AG09319 (cell line): ENCODE measurements around the gene GPR45.

Experiments used
- DNase-seq: peaks from one replicate; pipeline ENCODE4 v3.0.0-alpha.2; 2010; ENCODE audit warnings: low read depth; ENCODE audit errors: extremely low read depth
- CTCF ChIP-seq: IDR thresholded peaks from 2 replicates; pipeline ENCODE4 v1.5.1; 2011; ENCODE audit warnings: low read depth, mild to moderate bottlenecking, inconsistent platforms, low read length, moderate library complexity

Gene GPR45

GRCh38 chr2:105235388-105236059 is 6.0 kb upstream of the GPR45 start:
- peak; percentile 76 for TF ChIP-seq CTCF
- peak; percentile 56 for DNase-seq

- DNase-seq, result no peak
- no peak for TF ChIP-seq CTCF
Observed at GRCh38 chr2:105236060-105236424, 5.5 kb upstream of the GPR45 start.

GRCh38 chr2:105237045-105237765 is 4.3 kb upstream of the GPR45 start:
- no peak for DNase-seq
- TF ChIP-seq CTCF, result no peak

- no peak for TF ChIP-seq CTCF
- DNase-seq, result no peak
Observed at GRCh38 chr2:105238664-105239240, 2.8 kb upstream of the GPR45 start.

- no peak for TF ChIP-seq CTCF
- no peak for DNase-seq
Observed at GRCh38 chr2:105239924-105240323, 1.6 kb upstream of the GPR45 start.

- no peak for DNase-seq
- no peak for TF ChIP-seq CTCF
Observed at GRCh38 chr2:105242286-105242993, 897 bp downstream of the GPR45 start.

GRCh38 chr2:105243961-105244360 is 2.4 kb downstream of the GPR45 start:
- peak; percentile 24 for TF ChIP-seq CTCF
- no peak for DNase-seq
